Mononuclear cell (primary cell): ENCODE measurements around the gene ISL1. TPM values are rescaled to one million over a fixed set of nuclear protein-coding genes. Genes with fewer than 3 reads are reported as not detected.

ENCODE experiments used
- H3K27me3 ChIP-seq: 2 replicates; pipeline ENCODE4 v1.6.0; 2011; ENCODE audit warnings: low read length, control low read depth; ENCODE audit not compliant: insufficient read depth
- H3K4me1 ChIP-seq: 2 replicates; pipeline ENCODE4 v1.5.1; 2011; ENCODE audit warnings: mild to moderate bottlenecking, low read length, control low read depth; ENCODE audit not compliant: insufficient read depth
- H3K4me3 ChIP-seq: 2 replicates; pipeline ENCODE4 v1.5.1; 2011; ENCODE audit warnings: mild to moderate bottlenecking, low read length, moderate library complexity
- H3K9me3 ChIP-seq: 2 replicates; pipeline ENCODE4 v1.5.1; 2011; ENCODE audit warnings: low read depth, mild to moderate bottlenecking, control low read depth, low read length
- total RNA-seq: library from RNA; depleted of rRNA; stranded (reverse); fragments of >200 nt; gene quantifications from one replicate; pipeline ENCODE4 v1.2.3, GENCODE V29; 2012

Gene ISL1
- total RNA-seq, 1 donor, result not detected

DNA sequence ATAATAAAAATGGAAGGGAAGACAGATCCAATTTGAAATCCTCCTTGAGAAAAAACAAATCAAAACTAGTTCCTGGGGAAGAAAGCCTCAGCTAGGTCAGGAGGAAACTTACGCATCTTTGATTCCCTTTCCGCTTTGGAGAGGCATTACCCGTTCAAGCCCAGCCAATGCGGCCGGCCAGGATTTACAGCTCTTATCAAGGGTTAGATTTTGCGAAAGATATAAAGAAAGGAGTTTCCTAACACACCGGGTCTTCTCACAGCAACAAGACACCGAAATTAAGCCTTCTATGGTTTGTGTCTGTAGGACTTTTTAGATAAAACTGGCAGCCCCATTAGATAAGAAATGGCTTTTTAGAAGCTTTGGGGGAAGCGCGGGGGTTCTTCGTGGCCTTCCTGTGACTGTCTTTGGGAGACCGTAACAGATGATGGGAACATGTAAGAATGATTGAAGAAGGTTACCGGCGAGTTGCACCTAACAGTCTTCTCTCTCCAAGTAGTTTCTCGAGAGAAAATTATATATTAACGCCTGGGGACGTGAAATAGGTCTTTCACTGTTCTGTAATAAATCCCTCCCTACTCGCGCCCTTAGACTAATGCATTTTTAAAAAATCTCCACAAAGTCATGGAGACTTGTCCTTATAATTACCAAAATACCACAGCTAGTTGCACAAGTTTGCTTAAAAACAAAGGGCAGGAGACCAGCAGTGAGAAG lies 1.3 kb upstream of the ISL1 start:
- Histone ChIP-seq H3K4me3 (no peak overlapping the region), H3K27me3 (peaks cover 100% of the 10 kb centered on the region), H3K4me1 (no peaks in the 10 kb centered on the region), H3K9me3 (no peaks in the 10 kb centered on the region)

- Histone ChIP-seq H3K9me3 (no peaks in the 10 kb centered on the region), H3K4me3 (no peak overlapping the region), H3K27me3 (peaks cover 100% of the 10 kb centered on the region), H3K4me1 (no peaks in the 10 kb centered on the region)
Observed at GRCh38 chr5:51382521-51383130, 622 bp upstream of the ISL1 start.

GRCh38 chr5:51384281-51384840 lies 1.1 kb downstream of the ISL1 start:
- Histone ChIP-seq H3K27me3 (peaks cover 98% of the 10 kb centered on the region), H3K4me3 (no peak overlapping the region), H3K9me3 (no peaks in the 10 kb centered on the region), H3K4me1 (no peaks in the 10 kb centered on the region)

DNA sequence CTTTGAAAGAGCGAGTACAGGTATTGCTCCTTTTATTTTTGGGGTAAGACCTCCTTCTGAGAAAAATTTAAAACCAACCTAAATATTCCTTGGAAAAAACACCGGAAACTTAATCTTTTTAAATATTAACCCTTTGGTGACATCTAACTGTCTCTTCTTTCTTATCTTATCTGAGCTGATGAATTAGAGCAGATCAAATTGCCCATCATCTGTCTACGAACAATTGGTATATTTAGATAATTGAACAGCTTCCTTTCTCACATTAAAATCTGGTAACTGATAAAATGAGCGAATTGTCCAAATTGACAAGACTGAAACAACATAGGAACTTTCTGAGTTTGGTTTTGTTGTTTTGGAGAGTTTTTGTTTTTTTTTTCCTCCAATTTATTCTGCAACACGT lies 2.0 kb downstream of the ISL1 start:
- Histone ChIP-seq H3K9me3 (no peaks in the 10 kb centered on the region), H3K4me3 (no peak overlapping the region), H3K27me3 (peaks cover 97% of the 10 kb centered on the region), H3K4me1 (no peaks in the 10 kb centered on the region)

GRCh38 chr5:51386916-51387883 lies 4.0 kb downstream of the ISL1 start:
- peaks cover 91% of the 10 kb centered on the region for H3K27me3 ChIP-seq
- no peaks in the 10 kb centered on the region for H3K9me3 ChIP-seq
- H3K4me1 ChIP-seq, result no peaks in the 10 kb centered on the region
- H3K4me3 ChIP-seq, result no peak overlapping the region

DNA sequence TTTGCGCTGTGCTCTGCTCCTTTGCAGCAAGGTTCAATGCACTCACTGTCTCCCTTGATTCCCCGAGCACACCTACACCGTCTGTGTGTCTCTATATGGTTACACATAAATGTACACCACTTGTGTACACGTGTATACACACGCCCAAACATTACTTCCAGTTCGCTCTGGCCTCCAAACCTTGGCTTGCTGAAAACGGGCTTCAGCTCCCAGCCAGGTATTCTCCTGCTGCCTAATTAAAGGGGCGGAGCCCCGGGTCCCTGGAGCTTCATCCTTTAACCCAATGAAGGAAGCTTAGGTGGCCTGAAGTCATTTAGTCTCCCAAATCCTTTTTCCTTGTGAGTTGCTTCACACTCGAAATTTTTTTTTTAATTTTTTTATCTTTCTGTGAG lies 4.6 kb downstream of the ISL1 start:
- Histone ChIP-seq H3K4me1 (no peaks in the 10 kb centered on the region), H3K9me3 (no peaks in the 10 kb centered on the region), H3K4me3 (no peak overlapping the region), H3K27me3 (peaks cover 84% of the 10 kb centered on the region)

DNA sequence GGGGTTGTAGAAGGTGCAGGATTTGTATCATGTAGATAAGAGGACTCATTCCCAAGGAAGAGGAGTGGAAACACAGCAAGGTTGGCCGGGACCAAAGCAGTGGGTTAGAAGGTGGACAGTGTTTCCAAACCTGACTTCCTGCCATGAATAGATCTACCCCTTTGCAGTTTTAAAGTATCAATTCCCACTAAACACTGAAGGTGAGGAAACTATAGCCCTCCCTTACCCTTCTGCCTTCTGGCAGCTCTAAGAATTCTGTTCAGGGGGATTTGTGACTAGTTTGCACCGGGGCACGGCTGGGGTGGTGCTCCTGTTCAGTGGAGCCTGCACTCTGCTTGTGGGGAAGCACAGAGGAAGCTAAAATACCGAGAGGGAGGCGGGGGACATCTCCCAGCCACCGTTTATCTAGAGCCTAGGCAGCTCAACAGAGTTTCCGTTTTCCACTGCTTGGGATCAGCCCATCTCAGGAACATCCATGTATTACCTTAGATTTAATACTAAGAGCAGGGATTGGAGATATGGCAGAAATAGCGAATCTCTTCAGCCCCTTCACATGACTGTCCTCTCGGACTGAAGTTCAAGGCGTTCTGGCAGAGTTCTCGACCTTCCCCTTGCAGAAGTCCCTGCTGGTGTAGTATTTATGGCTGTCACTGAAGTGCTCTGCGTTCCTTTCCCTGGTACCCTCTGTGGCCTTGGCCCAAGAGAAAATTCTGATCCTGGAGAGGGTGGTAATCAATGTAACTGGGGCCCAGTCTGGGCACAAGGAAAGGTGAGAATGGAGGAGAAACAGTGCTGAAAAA lies 5.4 kb downstream of the ISL1 start:
- H3K4me3 ChIP-seq, result no peak overlapping the region
- no peaks in the 10 kb centered on the region for H3K4me1 ChIP-seq
- H3K27me3 ChIP-seq, result peaks cover 76% of the 10 kb centered on the region
- no peaks in the 10 kb centered on the region for H3K9me3 ChIP-seq

GRCh38 chr5:51389288-51389576 lies 6.0 kb downstream of the ISL1 start:
- no peak overlapping the region for H3K4me3 ChIP-seq
- no peaks in the 10 kb centered on the region for H3K9me3 ChIP-seq
- H3K4me1 ChIP-seq, result no peaks in the 10 kb centered on the region
- H3K27me3 ChIP-seq, result peaks cover 76% of the 10 kb centered on the region

DNA sequence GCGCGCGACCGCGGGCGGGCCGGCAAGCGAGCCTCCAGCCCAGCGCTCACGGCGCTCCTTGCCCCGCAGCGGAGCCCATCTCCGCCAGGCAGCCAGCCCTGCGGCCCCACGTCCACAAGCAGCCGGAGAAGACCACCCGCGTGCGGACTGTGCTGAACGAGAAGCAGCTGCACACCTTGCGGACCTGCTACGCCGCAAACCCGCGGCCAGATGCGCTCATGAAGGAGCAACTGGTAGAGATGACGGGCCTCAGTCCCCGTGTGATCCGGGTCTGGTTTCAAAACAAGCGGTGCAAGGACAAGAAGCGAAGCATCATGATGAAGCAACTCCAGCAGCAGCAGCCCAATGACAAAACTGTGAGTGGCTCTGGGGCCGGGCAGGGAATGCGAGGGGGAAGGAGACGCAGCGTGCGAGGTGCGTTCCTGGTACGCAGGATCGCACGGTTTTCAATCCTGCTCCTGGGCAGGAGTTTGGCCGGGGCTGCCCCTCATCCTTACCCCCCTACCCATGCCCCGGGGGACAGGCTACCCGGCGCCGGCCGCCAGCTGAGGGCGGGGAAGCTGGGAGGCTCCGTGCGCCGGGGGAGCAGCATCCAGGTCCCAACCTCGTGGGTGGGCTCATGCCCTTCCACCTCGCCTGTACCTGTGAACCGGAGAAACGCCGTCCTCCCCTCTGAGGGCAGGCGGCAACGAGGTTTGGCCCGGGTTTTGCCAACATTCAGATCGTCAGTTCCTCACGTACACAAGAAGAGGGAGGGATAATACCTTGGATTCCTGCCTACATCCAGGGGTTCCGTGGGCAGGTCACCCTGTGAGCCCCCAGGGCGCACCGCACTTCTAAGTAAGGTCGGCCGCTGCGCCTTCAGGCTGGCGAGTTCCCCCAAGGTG lies 6.6 kb downstream of the ISL1 start:
- Histone ChIP-seq H3K4me1 (no peaks in the 10 kb centered on the region), H3K9me3 (no peaks in the 10 kb centered on the region), H3K4me3 (no peak overlapping the region), H3K27me3 (peaks cover 74% of the 10 kb centered on the region)

DNA sequence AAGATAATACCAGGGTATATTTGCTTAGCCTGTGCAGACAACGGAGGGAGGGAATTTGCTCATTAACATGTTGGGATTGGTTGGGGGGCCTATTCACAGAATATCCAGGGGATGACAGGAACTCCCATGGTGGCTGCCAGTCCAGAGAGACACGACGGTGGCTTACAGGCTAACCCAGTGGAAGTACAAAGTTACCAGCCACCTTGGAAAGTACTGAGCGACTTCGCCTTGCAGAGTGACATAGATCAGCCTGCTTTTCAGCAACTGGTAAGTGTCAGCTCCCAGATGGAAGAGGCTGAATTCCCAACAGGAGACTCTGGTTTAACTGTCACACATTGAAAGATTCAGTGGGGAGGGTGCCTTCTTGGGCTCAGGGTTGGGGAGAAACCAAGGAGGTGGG lies 7.9 kb downstream of the ISL1 start:
- Histone ChIP-seq H3K4me3 (no peak overlapping the region), H3K4me1 (no peaks in the 10 kb centered on the region), H3K27me3 (peaks cover 73% of the 10 kb centered on the region)

GRCh38 chr5:51392689-51393199 lies 9.5 kb downstream of the ISL1 start:
- H3K4me3 ChIP-seq, result no peak overlapping the region
- H3K9me3 ChIP-seq, result no peaks in the 10 kb centered on the region
- peaks cover 71% of the 10 kb centered on the region for H3K27me3 ChIP-seq
- H3K4me1 ChIP-seq, result no peaks in the 10 kb centered on the region

More for the DNA sequence above, 7.9 kb downstream of the ISL1 start:
- no peaks in the 10 kb centered on the region for H3K9me3 ChIP-seq

- Histone ChIP-seq H3K4me1 (no peaks in the 10 kb centered on the region), H3K9me3 (no peaks in the 10 kb centered on the region), H3K4me3 (no peak overlapping the region), H3K27me3 (peaks cover 74% of the 10 kb centered on the region)
Observed at GRCh38 chr5:51394609-51395008, 11.4 kb downstream of the ISL1 start.

DNA sequence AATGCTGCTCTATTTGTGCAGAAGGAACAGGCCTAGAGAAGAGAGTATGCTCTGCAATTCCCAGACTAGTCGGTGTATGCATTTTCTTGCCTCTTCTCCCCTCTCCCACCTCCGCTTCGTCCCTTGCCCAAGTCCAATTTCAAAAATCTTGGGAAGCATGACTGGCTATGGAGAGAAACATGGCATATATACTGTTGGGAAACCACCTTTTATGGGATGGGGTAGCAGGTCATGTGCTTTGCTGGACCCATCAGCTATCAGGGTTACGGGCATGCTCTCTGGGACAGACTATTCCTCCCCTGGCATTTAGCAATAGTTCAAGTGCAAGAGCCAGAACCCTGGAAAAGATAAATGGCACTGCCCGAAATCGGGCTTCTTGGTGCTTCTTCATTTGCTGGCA lies 12.0 kb downstream of the ISL1 start:
- Histone ChIP-seq H3K4me1 (no peaks in the 10 kb centered on the region), H3K9me3 (no peaks in the 10 kb centered on the region), H3K4me3 (no peak overlapping the region), H3K27me3 (peaks cover 74% of the 10 kb centered on the region)
